NT2/D1 (cell line): Measurements from ENCODE around the gene ELF3.

Experiments used
- SUZ12 ChIP-seq: IDR thresholded peaks from 2 replicates; pipeline ENCODE4 v1.6.1; 2011; ENCODE audit not compliant: insufficient read length, insufficient read depth; ENCODE audit errors: extremely low read depth
- YY1 ChIP-seq: IDR thresholded peaks from 2 replicates; pipeline ENCODE4 v1.6.1; 2011; ENCODE audit not compliant: insufficient read length, insufficient read depth
- ZNF274 ChIP-seq: IDR thresholded peaks from 2 replicates; pipeline ENCODE4 v1.6.1; 2011; ENCODE audit warnings: mild to moderate bottlenecking, low read depth, low read length

GRCh38 chr1:202063093-202063492 is 52.7 kb downstream of the ELF3 start:
- TF ChIP-seq YY1 (no peak), ZNF274 (no peak), SUZ12 (no peak)
